Tongue (tissue), 2 donors: ENCODE results near the gene RAB3A. TPM values are rescaled to one million over a fixed set of nuclear protein-coding genes. Genes with fewer than 3 reads are reported as not detected.
"Not testable (repeated sequence)": the region's sequence is repeated elsewhere in the genome, so short reads cannot be mapped to it uniquely, and the experiment has no call there.

Experiments used
- DNase-seq: peaks from one replicate; pipeline ENCODE4 v3.0.0-alpha.2; 2015
- total RNA-seq: library from RNA; depleted of rRNA; stranded (reverse); fragments of >200 nt; gene quantifications from one replicate; pipeline ENCODE4 v1.2.3, GENCODE V29; 2014

Gene RAB3A
- total RNA-seq, 1 donor from 2014 or later: 2.1 TPM

DNA sequence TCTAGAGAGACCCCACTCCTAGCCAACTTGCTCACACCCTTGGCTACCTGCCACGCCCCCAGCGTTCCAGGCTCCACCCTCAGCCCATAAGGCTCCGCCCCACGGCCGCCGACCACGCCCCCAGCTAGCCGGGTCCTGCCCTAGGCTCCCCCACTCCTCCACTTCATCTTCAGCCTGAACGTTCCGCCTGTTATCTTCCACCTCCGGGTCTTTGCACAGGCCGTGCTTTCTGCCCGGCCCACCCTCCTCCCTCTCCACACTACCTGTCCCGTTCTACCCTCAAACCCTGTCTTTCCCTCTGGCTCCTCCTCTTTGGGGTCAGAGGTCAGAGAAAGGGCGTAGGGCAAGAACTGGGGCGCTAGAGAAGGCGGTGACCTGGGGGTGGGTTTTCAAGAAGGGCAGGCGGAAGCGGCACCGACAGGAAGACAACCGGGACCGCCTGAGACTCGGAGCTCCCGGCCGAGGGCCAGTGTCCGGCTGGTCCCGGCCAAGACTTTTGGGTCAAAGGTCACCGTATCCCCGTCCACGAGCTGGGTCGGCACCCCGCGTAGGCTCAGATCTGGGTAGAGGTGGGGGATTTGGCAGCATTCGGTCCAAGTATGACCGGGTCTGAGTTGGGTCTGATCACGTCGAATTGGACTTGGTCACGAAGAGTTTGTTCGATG, 20.1 kb upstream of the RAB3A start:
- peak; percentile 22 for DNase-seq

DNA sequence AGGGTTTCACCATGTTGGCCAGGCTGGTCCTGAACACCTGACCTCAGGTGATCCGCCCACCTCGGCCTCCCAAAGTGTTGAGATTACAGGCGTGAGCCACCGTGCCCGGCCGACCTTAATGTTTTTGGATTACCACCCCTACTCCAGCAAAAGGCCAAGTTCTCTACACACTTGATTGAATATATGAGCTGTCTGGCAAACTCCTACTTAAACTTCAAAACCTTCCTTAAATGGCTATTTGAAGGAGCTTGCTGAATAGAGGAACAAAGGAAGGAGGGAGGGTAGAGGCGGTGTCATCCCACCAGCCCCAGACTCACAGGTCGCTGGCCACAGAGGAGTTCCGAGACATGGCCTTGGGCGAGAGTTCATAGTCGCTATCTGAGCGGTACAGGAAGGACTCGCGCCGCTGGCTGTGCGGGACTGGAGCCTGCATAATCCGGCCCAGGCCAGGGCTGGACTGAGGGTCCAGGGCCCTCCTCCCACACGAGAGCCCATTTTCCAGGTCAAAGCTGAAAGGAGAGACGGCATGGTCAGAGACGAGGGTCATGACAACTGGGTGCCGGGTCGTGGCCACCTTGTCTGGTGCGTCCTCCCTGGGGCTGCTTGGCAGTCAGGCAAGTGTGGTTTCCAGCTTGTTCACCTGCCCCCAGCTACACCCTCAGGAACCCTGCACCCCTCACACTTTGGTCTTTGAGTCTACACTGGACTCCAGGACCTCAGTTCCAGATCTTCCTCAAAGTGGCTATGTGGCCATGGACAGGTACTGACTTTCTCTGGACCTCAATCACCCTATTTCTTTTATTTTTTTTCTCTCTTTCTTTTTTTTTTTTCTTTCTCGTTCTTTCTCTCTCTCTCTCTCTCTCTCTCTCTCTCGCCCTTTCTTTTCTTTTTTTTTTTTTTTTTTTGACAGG, 18.2 kb upstream of the RAB3A start:
- DNase-seq: no peak

DNA sequence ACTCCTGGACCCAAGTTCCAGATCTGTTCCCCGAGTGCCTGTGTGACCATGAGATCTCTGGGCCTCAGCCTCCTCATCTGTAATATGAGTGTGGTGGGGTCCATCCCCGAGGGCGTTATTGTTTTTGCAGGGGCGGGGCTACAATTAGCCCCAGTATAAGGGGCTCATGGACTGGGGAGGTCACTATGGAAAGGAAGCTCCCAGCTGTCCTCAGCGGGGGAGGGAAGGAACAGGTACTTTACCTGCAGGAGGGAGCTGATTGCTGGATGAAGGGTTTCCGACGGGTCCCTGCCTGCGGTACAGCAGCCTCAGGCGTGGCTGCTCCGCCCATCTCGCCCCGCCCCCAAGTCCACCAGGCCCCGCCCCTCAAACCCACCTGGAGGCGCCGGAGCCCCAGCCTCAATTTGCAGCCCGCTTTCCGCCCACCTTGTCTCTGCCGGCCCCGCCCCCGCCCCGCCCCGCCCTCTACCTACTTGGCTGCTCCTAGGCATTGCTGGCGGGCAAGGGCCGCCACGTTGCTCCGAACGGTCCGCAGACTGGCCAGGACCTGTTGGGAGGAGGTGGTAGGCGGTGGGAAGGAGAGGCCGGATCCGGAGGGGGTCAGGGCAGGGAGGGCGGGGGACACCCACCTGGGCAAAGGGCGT, 16.9 kb upstream of the RAB3A start:
- DNase-seq: no peak

DNA sequence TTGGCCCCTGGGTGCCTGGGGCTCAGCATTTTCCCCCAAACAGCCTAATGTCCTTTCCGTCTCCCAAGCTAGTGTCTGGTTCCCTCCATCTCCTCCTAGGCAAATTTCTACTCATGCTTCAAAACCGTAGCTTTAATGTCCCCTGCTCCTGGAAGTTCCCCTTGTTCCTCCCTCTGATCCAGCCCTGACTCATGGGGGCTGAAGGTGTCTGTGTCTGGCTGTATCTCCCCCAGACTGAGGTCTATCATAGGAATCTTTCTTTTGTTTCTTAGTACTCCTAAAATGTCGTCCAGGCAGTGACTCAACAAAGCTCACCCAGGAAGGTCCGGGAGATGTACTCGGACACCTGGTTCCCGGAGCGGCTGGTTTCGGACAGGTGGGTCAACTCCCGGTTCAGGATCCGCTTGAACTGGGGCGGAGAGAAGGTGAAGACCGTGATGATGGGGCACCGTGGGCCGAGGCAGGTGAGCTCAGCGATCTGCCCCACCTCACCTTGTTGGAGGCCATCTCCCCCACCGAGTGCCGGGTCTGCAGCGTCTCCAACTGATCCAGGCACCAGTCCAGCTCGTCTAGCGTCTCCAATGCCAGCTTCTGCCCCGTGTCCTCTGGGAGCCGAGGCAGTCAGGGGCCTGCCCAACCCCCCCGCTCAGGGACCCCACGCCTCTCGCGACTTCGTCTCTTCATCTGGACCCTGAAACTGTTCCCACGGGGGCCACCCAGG, 16.2 kb upstream of the RAB3A start:
- DNase-seq: no peak

DNA sequence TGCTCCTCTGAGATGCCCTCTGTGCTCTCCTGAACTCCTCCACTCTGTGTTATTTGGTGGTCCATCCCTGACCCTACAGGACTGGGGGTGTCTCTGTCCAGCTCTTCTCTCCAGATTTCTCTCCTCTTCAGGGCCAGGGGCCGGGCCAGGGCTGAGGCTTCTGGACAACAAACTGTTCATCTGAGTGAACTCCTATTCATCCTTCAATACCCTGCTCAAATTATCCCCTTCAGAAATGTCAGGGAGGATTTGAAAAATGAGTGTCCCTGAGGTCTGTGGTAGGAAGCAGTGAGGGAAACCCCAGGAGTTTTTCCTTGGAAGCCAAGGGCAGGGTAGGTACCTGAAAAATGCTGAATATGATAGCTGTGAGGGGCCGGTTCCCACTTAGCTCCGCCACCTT, 14.8 kb upstream of the RAB3A start:
- DNase-seq: no peak

DNA sequence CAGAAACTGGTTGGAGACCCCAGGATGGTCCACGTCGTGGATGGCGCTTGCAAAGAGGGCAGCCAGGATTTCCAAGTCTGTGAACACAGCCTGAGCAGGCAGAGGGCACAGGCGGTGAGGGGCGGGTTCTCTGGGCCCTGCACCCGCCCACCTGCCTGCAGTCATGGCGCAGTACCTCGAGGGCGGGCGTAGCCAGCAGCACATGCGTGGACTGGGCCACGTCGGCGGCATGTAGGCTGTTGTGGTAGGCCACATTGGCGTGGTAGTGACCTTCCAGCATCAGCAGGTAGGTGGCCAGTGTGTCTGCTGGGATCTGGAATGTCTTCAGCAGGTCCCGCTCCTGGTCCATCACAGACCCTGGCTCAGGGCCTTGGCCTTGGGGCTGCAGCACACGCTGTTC, 14.3 kb upstream of the RAB3A start:
- no peak for DNase-seq

DNA sequence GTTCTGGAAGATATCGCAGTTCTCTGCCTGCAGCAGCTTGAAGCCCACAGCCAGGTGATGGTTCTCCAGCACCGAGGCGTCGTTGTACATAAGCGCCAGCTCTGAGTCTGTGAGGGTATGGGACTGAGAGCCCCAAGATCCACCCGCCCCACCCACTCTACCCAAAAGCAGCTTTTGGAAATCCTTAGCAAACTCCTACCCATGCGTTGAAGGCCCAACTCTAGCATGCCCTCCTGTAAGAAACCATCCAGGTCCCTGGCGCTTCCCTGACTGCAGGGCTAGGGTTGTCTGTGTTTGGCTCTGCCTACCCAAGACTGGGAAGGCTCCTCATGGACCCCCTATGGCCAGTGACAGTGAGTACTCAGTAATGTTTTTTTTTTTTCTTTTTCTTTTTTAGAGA, 12.9 kb upstream of the RAB3A start:
- DNase-seq: no peak

DNA sequence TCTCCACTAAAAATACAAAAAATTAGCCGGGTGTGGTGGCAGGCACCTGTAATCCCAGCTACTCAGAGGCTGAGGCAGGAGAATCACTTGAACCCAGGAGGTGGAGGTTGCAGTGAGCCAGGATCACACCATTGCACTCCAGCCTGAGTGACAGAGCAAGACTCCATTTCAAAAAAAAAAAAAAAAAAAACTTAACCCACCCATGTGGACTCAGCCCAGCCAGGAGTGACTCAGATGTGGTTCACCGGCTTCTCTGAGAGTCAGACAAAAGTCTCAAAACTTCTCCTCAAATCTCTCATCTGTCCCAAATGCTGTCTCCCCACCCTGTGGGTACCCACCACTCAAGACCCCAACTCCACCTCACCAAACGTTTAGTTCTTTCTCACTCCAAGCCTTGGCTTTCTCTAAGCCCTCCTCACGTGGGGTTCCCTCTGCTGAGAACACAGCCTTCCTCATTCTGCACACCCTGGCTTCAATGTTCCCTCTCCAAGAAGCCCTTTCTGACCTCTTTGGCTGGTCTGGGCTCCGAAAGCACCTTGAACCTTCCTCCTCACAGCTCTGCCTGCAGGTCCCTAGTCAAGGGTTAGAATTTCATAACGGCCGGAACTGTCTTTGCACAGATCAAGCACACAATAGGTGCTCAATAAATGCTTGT, 11.1 kb upstream of the RAB3A start:
- DNase-seq: no peak

DNA sequence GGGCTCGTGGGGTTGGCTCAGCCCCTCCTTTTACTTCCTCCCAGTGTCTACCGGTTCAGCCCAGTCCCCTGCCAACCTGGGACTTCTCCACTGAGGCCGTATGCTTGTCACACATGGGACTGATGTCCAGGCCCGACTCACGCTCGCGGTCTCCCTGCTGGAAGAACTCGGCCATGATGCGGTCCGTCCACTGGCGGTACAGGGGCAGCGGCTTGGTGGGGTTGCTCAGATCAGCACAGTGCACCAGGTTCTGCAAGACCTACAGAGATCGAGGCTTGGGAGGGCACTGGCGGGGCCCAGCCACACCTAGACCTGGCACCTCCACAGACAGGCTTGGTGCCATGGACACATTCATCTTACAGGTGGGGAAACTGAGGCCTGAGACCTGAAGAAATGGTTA, 7.8 kb upstream of the RAB3A start:
- DNase-seq: no peak

DNA sequence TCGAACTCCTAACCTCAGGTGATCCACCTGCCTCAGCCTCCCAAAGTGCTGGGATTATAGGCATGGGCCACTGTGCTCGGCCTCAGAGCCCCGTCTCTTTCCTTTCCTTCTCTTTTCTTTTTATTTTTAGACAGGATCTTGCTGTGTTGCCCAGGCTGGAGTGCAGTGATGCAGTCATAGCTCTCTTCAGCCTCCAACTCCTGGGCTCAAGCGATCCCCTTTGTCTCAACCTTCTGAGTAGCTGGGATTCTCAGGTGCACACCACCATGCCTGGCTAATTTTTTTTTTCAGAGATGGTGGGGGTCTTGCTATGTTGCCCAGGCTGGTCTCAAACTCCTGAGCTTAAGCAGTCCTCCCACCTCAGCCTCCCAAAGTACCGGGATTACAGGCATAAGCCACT, 6.1 kb upstream of the RAB3A start:
- DNase-seq: not testable (repeated sequence)

DNA sequence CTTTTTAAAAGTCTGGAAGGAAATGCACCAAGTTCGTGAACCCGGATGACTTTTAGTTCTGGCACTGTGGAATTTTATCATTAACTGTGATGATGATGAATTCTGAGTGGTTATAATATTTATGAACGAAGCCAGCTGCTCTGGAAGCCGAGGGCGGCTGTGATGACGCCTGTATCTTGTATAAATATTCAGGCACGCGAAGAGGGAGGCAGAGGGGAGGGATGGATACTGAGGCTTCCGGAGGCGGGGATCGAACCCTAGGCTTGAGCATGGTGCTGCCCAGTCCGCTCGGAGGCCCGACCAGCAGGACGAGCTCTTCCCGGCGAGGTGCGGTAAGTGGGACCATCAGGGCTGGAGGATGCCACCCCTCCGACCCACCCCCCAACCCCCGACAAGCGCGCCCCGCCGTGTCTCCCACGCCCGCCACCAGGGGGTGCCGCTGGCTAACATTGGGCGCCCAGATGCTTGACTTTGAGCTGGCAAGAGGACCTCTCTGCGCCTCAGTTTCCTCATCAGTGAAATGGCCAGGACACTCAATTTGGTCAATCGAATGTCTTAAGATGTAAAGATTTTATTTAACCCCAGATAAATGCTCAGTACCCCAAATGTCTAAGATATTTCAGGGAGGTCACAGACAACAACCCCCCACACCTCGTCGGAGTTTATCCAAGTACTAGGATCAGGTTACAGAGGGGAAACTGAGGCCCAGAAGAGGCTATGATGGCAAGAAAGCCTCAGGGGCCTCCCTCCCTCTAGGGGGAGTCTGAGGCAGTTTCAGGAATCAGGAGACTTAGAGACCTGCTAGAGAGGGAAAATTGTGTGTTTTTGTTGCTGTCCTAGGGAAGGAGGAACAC, 4.5 kb upstream of the RAB3A start:
- DNase-seq: peak; percentile 18

DNA sequence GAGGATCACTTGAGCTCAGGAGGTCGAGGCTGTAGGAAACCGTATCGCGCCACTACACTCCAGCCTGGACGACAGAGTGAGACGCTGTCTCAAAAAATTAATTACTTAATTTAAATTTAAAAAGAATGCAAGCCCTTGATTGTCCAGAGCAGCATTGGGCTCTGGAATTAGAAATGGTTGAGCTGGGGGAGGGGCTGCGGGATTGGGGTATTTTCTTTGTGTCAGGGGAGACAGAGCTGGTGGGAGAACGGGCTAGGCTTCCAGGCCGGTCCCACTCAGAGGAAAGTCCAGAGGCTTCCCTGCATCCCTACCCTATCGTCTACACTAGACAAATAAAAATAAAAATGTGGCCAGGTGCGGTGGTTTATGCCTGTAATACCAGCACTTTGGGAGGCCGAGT, 2.2 kb upstream of the RAB3A start:
- no peak for DNase-seq

DNA sequence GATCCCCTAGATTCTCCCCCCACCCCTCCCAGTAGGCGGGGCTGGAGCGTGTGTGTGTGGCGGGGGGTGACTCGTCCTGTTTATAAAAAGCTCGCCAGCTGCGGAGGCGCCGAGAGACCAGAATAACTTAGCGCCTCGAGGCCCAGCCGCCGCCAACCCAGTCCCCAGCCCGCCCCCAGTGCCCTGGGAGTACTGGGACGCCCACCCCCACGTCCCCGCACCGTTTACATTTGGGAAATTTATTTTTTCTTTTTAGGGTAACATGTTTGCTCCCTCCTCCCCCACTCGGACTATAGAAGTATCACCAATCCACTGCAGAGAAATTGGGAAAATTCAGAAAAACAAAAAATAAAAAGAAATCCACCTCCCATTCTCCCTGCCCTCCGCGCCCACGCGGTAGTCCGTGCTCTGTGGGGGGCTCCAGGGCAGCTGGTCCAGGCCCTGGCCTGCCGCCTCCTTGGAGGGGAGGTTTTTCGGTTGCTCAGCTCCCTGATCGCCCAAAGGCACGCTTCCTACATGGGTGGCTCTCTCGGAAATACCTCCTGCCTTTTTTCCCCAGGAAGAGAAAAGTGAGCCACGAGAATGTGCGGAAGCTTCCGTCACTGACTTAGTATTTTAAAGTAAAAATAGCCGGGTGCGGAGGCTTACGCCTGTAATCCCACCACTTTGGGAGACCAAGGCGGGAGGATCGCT, 1.5 kb upstream of the RAB3A start:
- DNase-seq: peak; percentile 92

DNA sequence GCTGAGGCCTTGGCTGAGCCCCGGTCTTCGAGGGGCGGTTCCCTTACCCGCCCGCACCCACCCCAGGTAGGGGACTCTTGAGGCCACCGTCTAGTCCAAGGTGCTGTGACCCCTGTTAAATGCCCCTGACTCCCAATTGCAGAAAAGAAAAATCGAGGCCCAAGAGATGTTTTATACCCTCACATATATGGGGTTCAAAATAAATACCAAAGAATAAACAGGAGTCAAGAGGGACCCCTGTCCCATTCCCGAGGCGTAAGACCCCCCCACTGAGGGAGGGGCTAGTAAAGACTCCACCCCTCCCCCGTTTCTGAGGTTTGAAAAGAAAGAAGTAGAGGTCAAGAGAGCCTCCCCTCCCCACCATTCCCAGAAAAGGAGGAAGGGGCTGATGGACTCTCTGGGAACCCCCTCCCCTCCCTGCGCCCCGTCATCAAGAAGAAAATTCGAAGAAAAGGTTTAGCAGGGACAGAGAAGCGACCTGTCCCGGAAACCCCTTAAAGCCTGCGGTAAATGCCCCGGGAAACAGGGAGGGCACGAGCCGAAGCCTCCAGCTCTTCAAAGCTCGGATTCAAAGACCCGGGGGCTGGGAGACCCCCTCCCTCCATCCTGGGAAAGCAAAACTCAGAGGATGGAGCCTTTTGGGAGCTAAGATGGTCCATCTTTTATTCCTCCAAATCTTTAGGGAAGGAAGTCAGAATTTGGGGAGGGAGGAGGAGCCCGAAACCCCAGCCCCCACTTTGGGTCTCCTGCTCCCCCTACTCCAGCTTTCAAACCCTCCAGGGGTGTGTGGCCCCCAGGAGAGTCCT, 755 bp upstream of the RAB3A start:
- peak; percentile 95 for DNase-seq

DNA sequence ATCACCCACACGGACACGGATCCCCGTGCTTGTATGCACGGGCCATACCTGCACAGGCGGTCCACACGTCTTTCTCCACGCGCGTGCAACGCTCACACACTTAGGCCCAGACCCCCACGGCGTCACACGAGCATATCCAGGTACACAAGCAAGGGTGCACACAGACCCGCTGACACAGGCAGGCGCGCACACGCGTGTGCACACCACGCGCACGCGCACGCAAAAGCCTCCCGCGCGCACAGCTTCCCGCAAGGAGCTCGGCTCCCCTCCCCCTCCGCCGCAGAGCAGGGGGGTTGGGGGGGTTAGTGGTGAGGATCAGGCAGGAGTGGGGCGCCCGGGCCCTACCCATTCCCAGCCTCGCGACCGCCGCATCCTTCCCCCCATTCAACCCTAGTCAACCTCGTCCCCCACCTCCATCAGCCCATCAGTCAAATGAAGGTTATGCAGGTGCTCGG, 407 bp downstream of the RAB3A start:
- peak; percentile 46 for DNase-seq

DNA sequence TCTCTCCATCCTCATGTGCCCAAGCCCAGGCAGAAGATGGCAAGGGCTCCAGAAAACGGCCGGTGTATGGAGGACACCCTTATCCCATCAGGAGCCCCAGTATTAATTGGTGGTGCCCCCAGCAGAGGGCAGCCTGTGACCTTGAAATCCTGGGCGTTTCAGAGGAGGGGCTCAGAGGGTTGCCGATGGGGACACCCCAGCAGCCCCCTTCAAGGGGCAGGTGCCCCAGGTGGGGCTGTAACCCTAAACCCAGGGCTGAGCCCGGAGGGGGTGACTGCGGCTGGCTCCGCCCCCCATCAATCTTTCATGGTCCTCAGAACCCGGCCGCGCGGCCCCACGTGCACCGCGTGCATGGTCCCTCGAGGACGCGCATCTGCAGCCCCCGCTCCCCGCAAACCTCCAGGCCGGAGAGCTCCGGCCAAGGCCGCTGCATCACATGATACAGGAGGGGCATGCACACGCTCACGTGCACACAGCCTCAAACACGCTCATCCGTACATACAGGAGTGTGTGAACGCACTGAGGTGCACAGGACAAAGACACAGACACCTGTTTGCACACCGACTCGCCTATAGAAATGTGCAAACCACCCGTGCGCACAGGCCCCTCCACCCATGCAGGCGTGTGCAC, 949 bp downstream of the RAB3A start:
- peak; percentile 32 for DNase-seq

DNA sequence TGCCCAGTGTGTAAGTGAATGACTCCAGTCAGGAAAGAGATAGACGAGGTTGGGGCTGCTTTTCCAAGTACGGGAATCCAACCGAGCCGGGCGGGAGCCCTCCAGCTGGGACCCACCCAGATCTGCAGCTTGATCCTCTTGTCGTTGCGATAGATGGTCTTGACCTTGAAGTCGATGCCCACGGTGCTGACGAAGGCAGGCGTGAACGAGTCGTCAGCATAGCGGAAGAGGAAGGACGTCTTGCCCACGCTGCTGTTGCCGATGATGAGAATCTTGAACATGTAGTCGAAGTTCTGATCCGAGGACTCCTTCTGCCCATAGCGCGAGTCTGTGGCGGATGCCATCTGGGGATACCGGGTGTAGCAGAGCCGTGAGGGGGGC, 1.5 kb downstream of the RAB3A start:
- no peak for DNase-seq

DNA sequence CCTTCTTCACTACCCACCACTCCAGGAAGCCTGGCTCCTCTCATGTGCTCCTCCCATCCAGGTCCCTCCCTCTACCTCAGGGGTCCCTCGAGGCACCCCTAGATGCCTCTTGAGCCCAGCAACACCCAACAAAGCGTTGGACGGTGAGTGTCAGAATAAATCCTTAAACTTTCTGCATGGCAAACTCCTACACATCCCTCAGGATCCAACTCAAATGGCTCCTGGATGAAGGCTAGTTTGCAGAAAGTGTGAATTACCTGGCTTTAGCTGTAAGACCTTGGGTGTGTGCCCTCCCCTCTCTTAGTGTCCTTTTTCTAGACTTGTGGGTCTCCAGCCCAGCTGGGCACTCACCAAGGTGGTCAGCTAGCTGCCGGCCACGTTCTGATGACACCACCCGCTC, 5.5 kb downstream of the RAB3A start:
- no peak for DNase-seq

DNA sequence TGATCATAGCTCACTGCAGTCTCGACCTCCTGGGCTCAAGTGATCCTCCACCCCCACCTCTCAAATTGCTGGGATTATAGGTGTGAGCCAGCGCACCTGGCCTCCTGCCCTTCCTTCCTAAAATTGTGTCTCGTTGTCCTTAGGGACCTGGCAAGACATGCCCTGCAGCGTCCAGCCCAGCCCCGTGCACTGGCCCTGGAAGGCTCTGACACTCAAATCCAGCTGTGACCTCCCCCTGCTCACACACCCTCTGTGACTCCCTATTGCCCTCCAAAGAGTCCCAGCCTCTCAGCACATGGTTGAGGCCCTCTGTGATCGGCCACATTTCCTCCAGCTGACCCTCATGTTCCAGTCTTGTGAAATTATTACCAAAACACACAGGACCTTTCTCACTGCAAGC, 5.9 kb downstream of the RAB3A start:
- DNase-seq: no peak
